SIG-M5 treated with dmso at 0.1 percent for 504 hours (cell line): ENCODE data around the gene PCDH9.
"Not testable (repeated sequence)": the region's sequence is repeated elsewhere in the genome, so short reads cannot be mapped to it uniquely, and the experiment has no call there.

Source experiments
- DNase-seq: peaks from one replicate; lab custom pipeline; 2025; ENCODE audit not compliant: unreplicated experiment; lab: John Stamatoyannopoulos, UW

Gene PCDH9

GRCh38 chr13:66781241-66781640, 448.9 kb downstream of the PCDH9 start:
- DNase-seq = no peak

GRCh38 chr13:66780814-66781213, 449.3 kb downstream of the PCDH9 start:
- no peak for DNase-seq

- DNase-seq = no peak
These were observed 451.7 kb downstream of the PCDH9 start for GRCh38 chr13:66778461-66778860.

- no peak for DNase-seq
These were observed 454.9 kb downstream of the PCDH9 start for GRCh38 chr13:66775196-66775595.

GRCh38 chr13:66774046-66774445, 456.1 kb downstream of the PCDH9 start:
- DNase-seq = no peak

GRCh38 chr13:66765559-66765958, 464.6 kb downstream of the PCDH9 start:
- no peak for DNase-seq

- DNase-seq = not testable (repeated sequence)
These were observed 469.5 kb downstream of the PCDH9 start for GRCh38 chr13:66760678-66761077.

GRCh38 chr13:66759919-66760318, 470.2 kb downstream of the PCDH9 start:
- DNase-seq = no peak

- no peak for DNase-seq
These were observed 478.4 kb downstream of the PCDH9 start for GRCh38 chr13:66751691-66752090.

GRCh38 chr13:66748712-66749111, 481.4 kb downstream of the PCDH9 start:
- DNase-seq = no peak

- DNase-seq = no peak
These were observed 484.8 kb downstream of the PCDH9 start for GRCh38 chr13:66745307-66745706.

- DNase-seq = no peak
These were observed 506.6 kb downstream of the PCDH9 start for GRCh38 chr13:66723576-66723975.

GRCh38 chr13:66716538-66716937, 513.6 kb downstream of the PCDH9 start:
- no peak for DNase-seq

GRCh38 chr13:66714795-66715194, 515.3 kb downstream of the PCDH9 start:
- no peak for DNase-seq

GRCh38 chr13:66704110-66704509, 526.0 kb downstream of the PCDH9 start:
- DNase-seq = no peak

- no peak for DNase-seq
These were observed 526.5 kb downstream of the PCDH9 start for GRCh38 chr13:66703597-66703996.

GRCh38 chr13:66700117-66700601, 530.0 kb downstream of the PCDH9 start:
- DNase-seq = no peak

- DNase-seq = no peak
These were observed 536.5 kb downstream of the PCDH9 start for GRCh38 chr13:66693656-66694055.

- DNase-seq = no peak
These were observed 539.0 kb downstream of the PCDH9 start for GRCh38 chr13:66691149-66691548.

GRCh38 chr13:66689628-66690027, 540.5 kb downstream of the PCDH9 start:
- DNase-seq = no peak

GRCh38 chr13:66689037-66689619, 541.0 kb downstream of the PCDH9 start:
- DNase-seq = no peak

GRCh38 chr13:66681403-66681802, 548.7 kb downstream of the PCDH9 start:
- no peak for DNase-seq

- no peak for DNase-seq
These were observed 550.1 kb downstream of the PCDH9 start for GRCh38 chr13:66680031-66680430.
